AG10803 (cell line): ENCODE measurements around the gene GDPD4.

Source experiments
- DNase-seq: peaks from one replicate; pipeline ENCODE4 v3.0.0; 2010; ENCODE audit warnings: low read depth
- H3K4me3 ChIP-seq: 2 replicates; pipeline ENCODE4 v1.5.1; 2011; ENCODE audit warnings: mild to moderate bottlenecking, low read length, control low read depth
- CTCF ChIP-seq: conservative IDR thresholded peaks from 2 replicates; pipeline ENCODE4 v1.5.1; 2011; ENCODE audit warnings: mild to moderate bottlenecking, low read length, control low read depth, inconsistent platforms

Gene GDPD4

DNA sequence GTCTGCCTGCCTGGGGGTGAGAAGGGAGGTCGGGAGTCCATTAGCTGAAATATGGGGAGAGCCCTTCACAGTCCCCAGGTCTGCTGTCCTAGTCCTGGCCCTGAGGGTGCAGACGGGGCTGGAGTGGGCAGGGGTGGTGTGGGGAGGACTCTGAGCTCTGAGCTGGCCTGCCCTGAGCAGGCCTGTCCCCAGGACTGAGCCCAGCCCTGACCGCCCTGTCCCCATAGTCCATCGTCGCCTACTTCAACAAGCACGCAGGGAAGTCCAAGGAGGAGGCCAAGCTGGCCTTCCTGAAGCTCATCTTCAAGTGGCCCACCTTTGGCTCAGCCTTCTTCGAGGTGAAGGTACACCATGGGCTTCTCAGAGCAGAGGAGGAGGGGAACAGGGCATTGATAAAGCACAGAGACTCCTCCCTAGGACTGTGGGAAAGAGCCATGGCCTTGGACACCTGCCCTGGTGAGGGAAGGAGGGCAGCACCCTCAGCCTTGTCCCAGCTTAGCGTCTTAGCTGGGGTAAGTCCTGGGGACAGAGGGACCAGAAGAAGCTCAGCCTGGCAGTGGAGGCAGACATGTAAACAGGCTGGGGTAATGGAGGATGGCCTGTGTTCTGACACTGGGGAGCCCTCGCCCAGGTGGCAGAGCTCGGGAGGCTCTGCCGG, 89.8 kb downstream of the GDPD4 start:
- no peak for TF ChIP-seq CTCF
- H3K4me3 ChIP-seq = no peak overlapping the region
- DNase-seq = no peak

DNA sequence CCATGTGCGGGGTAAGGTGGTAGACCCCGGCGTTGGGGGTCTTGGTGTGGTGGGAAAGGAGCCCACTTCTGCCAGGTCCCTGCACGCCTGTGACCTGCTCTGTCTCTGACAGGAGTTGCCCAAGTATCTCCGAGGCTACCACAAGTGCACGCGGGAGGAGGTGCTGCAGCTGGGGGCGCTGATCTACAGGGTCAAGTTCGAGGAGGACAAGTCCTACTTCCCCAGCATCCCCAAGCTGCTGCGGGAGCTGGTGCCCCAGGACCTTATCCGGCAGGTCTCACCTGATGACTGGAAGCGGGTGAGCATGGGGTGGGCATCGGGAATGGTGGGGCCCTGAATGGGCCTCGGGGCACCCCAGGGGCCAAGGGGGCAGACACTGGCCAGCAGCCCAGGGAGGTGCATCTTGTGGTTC, 90.4 kb downstream of the GDPD4 start:
- no peak for TF ChIP-seq CTCF
- H3K4me3 ChIP-seq = no peak overlapping the region
- no peak for DNase-seq

DNA sequence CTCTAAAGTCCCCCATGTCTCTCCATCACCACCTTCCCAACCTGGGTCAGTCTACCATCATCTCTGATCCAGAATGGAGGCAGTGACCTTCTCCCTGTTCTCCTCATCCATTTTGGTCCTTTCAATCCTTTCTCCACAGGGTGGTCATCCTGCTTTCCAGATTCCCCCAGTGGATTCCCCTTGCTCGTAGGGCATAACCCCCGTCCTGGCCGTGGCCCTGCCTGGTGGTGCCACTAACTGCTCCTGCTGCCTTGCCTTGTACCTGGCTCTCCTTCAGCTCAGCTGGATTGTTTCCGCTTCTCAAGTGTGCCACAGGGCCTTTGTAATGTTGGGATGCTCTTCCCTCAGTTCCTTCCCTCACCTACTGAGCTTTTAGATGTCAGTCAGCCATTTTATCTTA, 91.8 kb downstream of the GDPD4 start:
- no peak for TF ChIP-seq CTCF
- no peak overlapping the region for H3K4me3 ChIP-seq
- DNase-seq = no peak

- H3K4me3 ChIP-seq = no peak overlapping the region
- TF ChIP-seq CTCF = no peak
- no peak for DNase-seq
These were observed 93.0 kb downstream of the GDPD4 start for GRCh38 chr11:77208535-77208934.

GRCh38 chr11:77207618-77208313, 93.7 kb downstream of the GDPD4 start:
- H3K4me3 ChIP-seq = no peak overlapping the region
- DNase-seq = no peak
- no peak for TF ChIP-seq CTCF

GRCh38 chr11:77207019-77207485, 94.4 kb downstream of the GDPD4 start:
- no peak overlapping the region for H3K4me3 ChIP-seq
- no peak for TF ChIP-seq CTCF
- DNase-seq = no peak
